Astrocyte (in vitro differentiated cells and primary cell): ENCODE measurements around the gene VKORC1L1.

Experiments
- CTCF ChIP-seq: IDR thresholded peaks from 2 replicates; pipeline ENCODE4 v1.5.1; 2011; ENCODE audit warnings: low read depth, mild to moderate bottlenecking, inconsistent platforms, low read length, moderate library complexity; ENCODE audit not compliant: insufficient read depth
- EZH2 ChIP-seq: IDR thresholded peaks from 2 replicates; pipeline ENCODE4 v1.6.1; 2012; ENCODE audit warnings: mild to moderate bottlenecking, low read length, inconsistent platforms; ENCODE audit not compliant: insufficient read depth

DNA sequence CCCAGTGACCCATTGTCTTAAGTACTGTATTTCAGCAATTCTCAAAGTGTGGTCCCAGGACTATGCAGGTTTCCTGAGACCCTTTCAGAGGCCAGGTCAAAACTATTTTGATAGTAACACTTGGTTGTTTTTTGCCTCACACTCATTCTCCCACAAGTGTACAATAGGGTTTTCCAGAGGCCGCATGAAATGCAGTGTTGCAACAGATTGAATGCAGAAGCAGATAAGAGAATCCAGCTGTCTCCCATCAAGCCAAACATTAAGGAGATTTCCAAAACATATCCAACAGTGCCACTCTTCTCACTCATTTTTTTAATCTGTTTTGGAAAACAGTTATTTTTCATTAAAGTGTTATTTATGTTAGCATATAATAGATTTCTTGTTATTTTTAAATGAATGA lies 20.0 kb downstream of the VKORC1L1 start:
- TF ChIP-seq CTCF (no peak), EZH2 (no peak)
